Stomach (tissue), 9 donors: ENCODE results near the gene PEPD. TPM values are rescaled to one million over a fixed set of nuclear protein-coding genes. Genes with fewer than 3 reads are reported as not detected.

ENCODE experiments used
- DNase-seq, 2 donors: peaks; one replicate each; pipeline versions ENCODE4 v3.0.0 to v3.0.0-alpha.2; 2013 to 2019
- H3K27ac ChIP-seq, 5 donors: fragments of 200-600 bp in 4 of 5; sonication (generic) in 4 of 5; one replicate each; pipeline ENCODE4 v1.5.1; 2013 to 2019; ENCODE audit warnings: mild to moderate bottlenecking in 1 of 5, moderate library complexity in 1 of 5
- H3K27me3 ChIP-seq, 3 donors: fragments of 200-600 bp; sonication (generic); one replicate each; pipeline ENCODE4 v1.5.1; 2017 to 2019; ENCODE audit warnings: mixed run types in 1 of 3
- H3K36me3 ChIP-seq, 4 donors: fragments of 200-600 bp; sonication (generic); 1 replicate in 3 of 4; 2 replicates in 1 of 4; pipeline ENCODE4 v1.5.1; 2016 to 2019
- H3K4me1 ChIP-seq, 4 donors: fragments of 200-600 bp; sonication (generic); one replicate each; pipeline ENCODE4 v1.5.1; 2016 to 2019
- H3K4me3 ChIP-seq, 4 donors: fragments of 200-600 bp; sonication (generic) in 3 of 4; one replicate each; pipeline ENCODE4 v1.5.1; 2016 to 2019; ENCODE audit warnings: mild to moderate bottlenecking in 1 of 4
- H3K9me3 ChIP-seq, 4 donors: fragments of 200-600 bp; sonication (generic); one replicate each; pipeline ENCODE4 v1.5.1; 2016 to 2019
- CTCF ChIP-seq, 7 experiments: fragments of 450-650 bp in 4 of 7; fragments of 200-600 bp in 3 of 7; sonication (generic) in 3 of 7; IDR thresholded peaks; one replicate each; pipeline ENCODE4 v1.5.1; 2016 to 2019; ENCODE audit warnings: antibody characterized with exemption in 7 of 7, control low read depth in 2 of 7, mild to moderate bottlenecking in 1 of 7
- EP300 ChIP-seq: sonication (generic); formaldehyde crosslinking; IDR thresholded peaks from one replicate; pipeline ENCODE4 v1.6.1; 2017; ENCODE audit warnings: antibody characterized with exemption
- POLR2A ChIP-seq, 4 donors: fragments of 450-650 bp; IDR thresholded peaks; one replicate each; pipeline ENCODE4 v1.6.1; 2016; ENCODE audit warnings: antibody characterized with exemption in 4 of 4, control low read depth in 2 of 4, mild to moderate bottlenecking in 1 of 4, moderate library complexity in 1 of 4
- POLR2AphosphoS5 ChIP-seq, 3 donors: sonication (generic); formaldehyde crosslinking; IDR thresholded peaks; one replicate each; pipeline ENCODE4 v1.6.1; 2016; ENCODE audit warnings: antibody characterized with exemption in 3 of 3
- WGBS, 5 donors: extraction: QIAGEN DNeasy Blood & Tissue Kit in 3 of 5; methylation state at CpG; one replicate each; pipeline versions ENCODE4 v1.1.5 to v1.1.7; 2013 to 2018; 5-methylcytosine and 5-hydroxymethylcytosine counted together
- intact Hi-C: fragments of 100-400 bp; cut with DNase I; formaldehyde crosslinking; loops from one replicate; pipeline ENCODE4 v1.15.1; 2023; ENCODE audit warnings: low total_unique reads
- polyA plus RNA-seq, 3 donors: library from polyadenylated mRNA; stranded (reverse); fragments of 200-250 nt; gene quantifications; one replicate each; pipeline ENCODE4 v1.2.3, GENCODE V29; 2013
- total RNA-seq, 5 donors: library from RNA; depleted of rRNA; stranded (reverse); fragments of >200 nt; gene quantifications; one replicate each; pipeline versions ENCODE4 v1.1.0 to v1.2.3, GENCODE V29; 2014 to 2016
- donor health status: healthy with polysubstance abuse.
- donor health status: Bipolar disorder and iron deficiency.
- donor health status: healthy.

The PEPD gene
- total and polyA plus RNA-seq, 8 donors = 8.8 to 99.4 (median 42.7) TPM

GRCh38 chr19:33381101-33381500 lies 140.5 kb downstream of the PEPD start:
- no peak for DNase-seq
- Histone ChIP-seq H3K27ac (no peak overlapping the region), H3K9me3 (no peaks in the 10 kb centered on the region), H3K4me3 (no peak overlapping the region), H3K36me3 (peaks cover 11 to 35% (median 22%) of the 10 kb centered on the region in 4 donors), H3K27me3 (no peaks in the 10 kb centered on the region), H3K4me1 (peaks cover 4 to 37% (median 23%) of the 10 kb centered on the region in 4 donors)
- intact Hi-C loops = no loop called here
- no peak for TF ChIP-seq POLR2AphosphoS5 (IDR thresholded peaks at IDR 0.05)
- TF ChIP-seq EP300 = no peak
- no peak for TF ChIP-seq CTCF (IDR thresholded peaks at IDR 0.05)
- no peak for TF ChIP-seq POLR2A (IDR thresholded peaks at IDR 0.05)
- WGBS, 5 donors = 78 to 93% (median 92%) methylated on average over 4 of the region's 4 CpGs

GRCh38 chr19:33379151-33379829 lies 142.3 kb downstream of the PEPD start:
- H3K36me3 ChIP-seq = peaks cover 11 to 29% (median 18%) of the 10 kb centered on the region in 4 donors
- H3K4me3 ChIP-seq = no peak overlapping the region
- intact Hi-C loops = no loop called here
- H3K27me3 ChIP-seq = no peaks in the 10 kb centered on the region
- H3K9me3 ChIP-seq = no peaks in the 10 kb centered on the region
- no peak overlapping the region for H3K27ac ChIP-seq
- TF ChIP-seq EP300 = no peak
- no peak for TF ChIP-seq POLR2AphosphoS5 (IDR thresholded peaks at IDR 0.05)
- TF ChIP-seq POLR2A (IDR thresholded peaks at IDR 0.05) = no peak
- no peak for TF ChIP-seq CTCF (IDR thresholded peaks at IDR 0.05)
- WGBS, 5 donors = 92 to 95% (median 94%) methylated on average over 16 of the region's 16 CpGs
- DNase-seq = no peak
- peaks cover 20 to 55% (median 41%) of the 10 kb centered on the region in 4 donors for H3K4me1 ChIP-seq

- DNase-seq = no peak
- Histone ChIP-seq H3K27me3 (no peaks in the 10 kb centered on the region), H3K36me3 (peaks cover 11 to 20% (median 18%) of the 10 kb centered on the region in 4 donors), H3K4me1 (peaks cover 20 to 59% (median 44%) of the 10 kb centered on the region in 4 donors), H3K4me3 (no peak overlapping the region), H3K9me3 (no peaks in the 10 kb centered on the region), H3K27ac (peak overlapping the region in 3 of 5 donors; percentile 97 to 98 (median 98))
- 81 to 87% (median 85%) methylated on average over 12 of the region's 12 CpGs for WGBS, 5 donors
- intact Hi-C loops = no loop called here
- no peak for TF ChIP-seq POLR2A (IDR thresholded peaks at IDR 0.05)
- TF ChIP-seq EP300 = no peak
- TF ChIP-seq CTCF (IDR thresholded peaks at IDR 0.05) = no peak
- TF ChIP-seq POLR2AphosphoS5 (IDR thresholded peaks at IDR 0.05) = no peak
These were observed 143.8 kb downstream of the PEPD start for GRCh38 chr19:33377586-33378475.

DNA sequence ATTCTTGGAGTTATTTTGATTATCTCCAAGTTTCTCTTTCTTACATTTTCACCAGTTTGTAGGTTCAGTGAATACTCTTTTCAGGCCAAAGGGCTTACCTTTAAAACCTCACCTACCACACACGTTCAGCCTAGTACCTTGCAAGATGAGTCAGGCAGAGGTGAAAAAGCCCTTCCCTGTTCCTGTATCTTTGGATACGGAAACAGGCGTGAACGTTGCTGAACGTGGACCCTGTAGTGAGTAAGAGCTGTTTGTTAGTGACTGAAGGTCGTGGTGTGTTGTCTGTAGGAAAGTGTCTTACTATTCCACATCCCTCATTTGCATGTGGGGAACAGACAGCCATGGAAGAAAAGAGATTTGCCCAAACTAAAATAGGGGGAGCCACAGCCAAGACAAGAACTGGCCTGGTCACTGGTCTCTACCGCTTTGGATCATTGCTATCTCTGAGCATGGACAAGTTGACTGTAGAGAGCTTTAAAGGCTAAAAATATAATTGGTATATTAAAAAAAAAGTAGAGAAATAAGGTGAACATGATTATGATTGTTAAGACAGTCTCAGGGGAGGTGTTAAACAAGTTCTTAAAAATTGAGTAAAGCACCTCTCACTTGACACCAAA lies 144.5 kb downstream of the PEPD start:
- Histone ChIP-seq H3K9me3 (no peaks in the 10 kb centered on the region), H3K27ac (peak overlapping the region; percentile 57 to 99 (median 98)), H3K4me3 (no peak overlapping the region), H3K27me3 (no peaks in the 10 kb centered on the region), H3K36me3 (peaks cover 11 to 20% (median 18%) of the 10 kb centered on the region in 4 donors), H3K4me1 (peaks cover 20 to 60% (median 46%) of the 10 kb centered on the region in 4 donors)
- WGBS, 5 donors = 46 to 65% (median 52%) methylated on average over 7 of the region's 7 CpGs
- peak in 2 of 3 donors; percentile 34 to 59 for TF ChIP-seq POLR2AphosphoS5 (IDR thresholded peaks at IDR 0.05)
- no peak for TF ChIP-seq POLR2A (IDR thresholded peaks at IDR 0.05)
- intact Hi-C loops = no loop called here
- peak; percentile 41 to 71 for DNase-seq
